GM23338 (cell line): ENCODE measurements around the gene CDH4. TPM values are rescaled to one million over a fixed set of nuclear protein-coding genes. Genes with fewer than 3 reads are reported as not detected.

ENCODE experiments used
- ATAC-seq: fragments of 200-7000 bp; cut with Tn5 transposase; 3 replicates; pipeline ENCODE4 v1.9.1; 2020
- DNase-seq: peaks from one replicate; pipeline ENCODE4 v3.0.0-alpha.2; 2015; ENCODE audit warnings: low spot score
- H2AFZ ChIP-seq: fragments of 200-600 bp; sonication (generic); 2 replicates; pipeline ENCODE4 v1.8.0; 2016; ENCODE audit warnings: antibody characterized with exemption, mild to moderate bottlenecking, moderate library complexity
- H3F3A ChIP-seq: fragments of 200-600 bp; sonication (generic); replicated peaks from 2 replicates; pipeline ENCODE4 v1.8.0; 2017; ENCODE audit warnings: antibody characterized with exemption, mixed run types, low read depth
- H3K27ac ChIP-seq: fragments of 200-600 bp; sonication (generic); 2 replicates; pipeline ENCODE4 v1.6.1; 2016; ENCODE audit warnings: low read depth
- H3K27me3 ChIP-seq: fragments of 200-600 bp; sonication (generic); 2 replicates; pipeline ENCODE4 v1.8.0; 2016; ENCODE audit warnings: mild to moderate bottlenecking, mixed run types, moderate library complexity; ENCODE audit not compliant: insufficient read depth
- H3K36me3 ChIP-seq: fragments of 200-600 bp; sonication (generic); 2 replicates; pipeline ENCODE4 v1.8.0; 2016; ENCODE audit warnings: mild to moderate bottlenecking; ENCODE audit not compliant: insufficient read depth
- H3K4me1 ChIP-seq: fragments of 200-600 bp; sonication (generic); 2 replicates; pipeline ENCODE4 v1.8.0; 2016; ENCODE audit warnings: mild to moderate bottlenecking, moderate library complexity; ENCODE audit not compliant: insufficient read depth
- H3K4me2 ChIP-seq: fragments of 200-600 bp; sonication (generic); 2 replicates; pipeline ENCODE4 v1.7.1; 2017; ENCODE audit warnings: mixed run types
- H3K4me3 ChIP-seq: fragments of 200-600 bp; sonication (generic); 2 replicates; pipeline ENCODE4 v1.6.1; 2016; ENCODE audit warnings: mixed run types
- H3K79me2 ChIP-seq: fragments of 200-600 bp; sonication (generic); replicated peaks from 2 replicates; pipeline ENCODE4 v1.8.0; 2017; ENCODE audit warnings: mild to moderate bottlenecking; ENCODE audit not compliant: insufficient read depth
- H3K9me2 ChIP-seq: fragments of 200-600 bp; sonication (generic); 2 replicates; pipeline ENCODE4 v1.8.0; 2017; ENCODE audit not compliant: insufficient read depth
- H4K20me1 ChIP-seq: fragments of 200-600 bp; sonication (generic); replicated peaks from 2 replicates; pipeline ENCODE4 v1.8.0; 2017; ENCODE audit warnings: mild to moderate bottlenecking; ENCODE audit not compliant: insufficient read depth
- H3K27ac Mint-ChIP-seq: 2 replicates; pipeline ENCODE4 v1.8.0; 2020; ENCODE audit warnings: inconsistent platforms, mild to moderate bottlenecking, moderate library complexity, mixed read lengths
- H3K27me3 Mint-ChIP-seq: 3 replicates; pipeline ENCODE4 v1.8.0; 2022; ENCODE audit warnings: low read depth, mild to moderate bottlenecking, moderate library complexity, mixed read lengths, inconsistent platforms; ENCODE audit not compliant: insufficient read depth, poor library complexity
- H3K36me3 Mint-ChIP-seq: 3 replicates; pipeline ENCODE4 v1.8.0; 2021; ENCODE audit warnings: low read depth, mild to moderate bottlenecking, inconsistent platforms, moderate library complexity, mixed read lengths
- H3K4me1 Mint-ChIP-seq: 3 replicates; pipeline ENCODE4 v1.8.0; 2020; ENCODE audit warnings: mild to moderate bottlenecking, inconsistent platforms, mixed read lengths
- H3K4me3 Mint-ChIP-seq: 3 replicates; pipeline ENCODE4 v1.8.0; 2021; ENCODE audit warnings: moderate library complexity, mild to moderate bottlenecking, inconsistent platforms, mixed read lengths
- H3K9me3 Mint-ChIP-seq: 3 replicates; pipeline ENCODE4 v1.8.0; 2020; ENCODE audit warnings: moderate library complexity, mild to moderate bottlenecking, inconsistent platforms, mixed read lengths
- POLR2AphosphoS5 ChIP-seq: IDR thresholded peaks from 2 replicates; pipeline ENCODE4 v1.6.1; 2016; ENCODE audit warnings: antibody characterized with exemption, low read depth
- polyA plus RNA-seq: library from polyadenylated mRNA; unstranded; fragments of >200 nt; fragmentation: Nextera tagmentation; extraction: Ambion mirVana; gene quantifications from 2 replicates; pipeline ENCODE4 v1.2.1, GENCODE V29; 2016
- total RNA-seq: library from RNA; depleted of rRNA; stranded (reverse); fragments of >200 nt; shearing (Covaris generic); gene quantifications from 2 replicates; pipeline ENCODE4 v1.2.3, GENCODE V29; 2014
- TF ChIP-seq, protein P1 (sequence below): fragments of 250-450 bp; sonication (Bioruptor Pico); IDR thresholded peaks from 2 replicates; pipeline ENCODE4 v1.5.0; 2020; ENCODE audit warnings: mild to moderate bottlenecking, moderate library complexity
- TF ChIP-seq, protein P2 (sequence below), 2 experiments: fragments of 200-600 bp in 1 of 2; sonication (generic) in 1 of 2; conservative IDR thresholded peaks; 2 replicates each; pipeline versions ENCODE4 v1.5.1 to v1.6.1; 2016 to 2017; ENCODE audit warnings: antibody characterized with exemption in 2 of 2, low read depth in 2 of 2, mild to moderate bottlenecking in 2 of 2, moderate library complexity in 1 of 2
- TF ChIP-seq, protein P3 (sequence below): IDR thresholded peaks from one replicate; pipeline ENCODE4 v1.6.1; 2018; ENCODE audit warnings: antibody characterized with exemption; ENCODE audit not compliant: unreplicated experiment

The CDH4 gene
- total and polyA plus RNA-seq, 2 experiments from 2014 or later, result 1.2 to 4.2 TPM

DNA sequence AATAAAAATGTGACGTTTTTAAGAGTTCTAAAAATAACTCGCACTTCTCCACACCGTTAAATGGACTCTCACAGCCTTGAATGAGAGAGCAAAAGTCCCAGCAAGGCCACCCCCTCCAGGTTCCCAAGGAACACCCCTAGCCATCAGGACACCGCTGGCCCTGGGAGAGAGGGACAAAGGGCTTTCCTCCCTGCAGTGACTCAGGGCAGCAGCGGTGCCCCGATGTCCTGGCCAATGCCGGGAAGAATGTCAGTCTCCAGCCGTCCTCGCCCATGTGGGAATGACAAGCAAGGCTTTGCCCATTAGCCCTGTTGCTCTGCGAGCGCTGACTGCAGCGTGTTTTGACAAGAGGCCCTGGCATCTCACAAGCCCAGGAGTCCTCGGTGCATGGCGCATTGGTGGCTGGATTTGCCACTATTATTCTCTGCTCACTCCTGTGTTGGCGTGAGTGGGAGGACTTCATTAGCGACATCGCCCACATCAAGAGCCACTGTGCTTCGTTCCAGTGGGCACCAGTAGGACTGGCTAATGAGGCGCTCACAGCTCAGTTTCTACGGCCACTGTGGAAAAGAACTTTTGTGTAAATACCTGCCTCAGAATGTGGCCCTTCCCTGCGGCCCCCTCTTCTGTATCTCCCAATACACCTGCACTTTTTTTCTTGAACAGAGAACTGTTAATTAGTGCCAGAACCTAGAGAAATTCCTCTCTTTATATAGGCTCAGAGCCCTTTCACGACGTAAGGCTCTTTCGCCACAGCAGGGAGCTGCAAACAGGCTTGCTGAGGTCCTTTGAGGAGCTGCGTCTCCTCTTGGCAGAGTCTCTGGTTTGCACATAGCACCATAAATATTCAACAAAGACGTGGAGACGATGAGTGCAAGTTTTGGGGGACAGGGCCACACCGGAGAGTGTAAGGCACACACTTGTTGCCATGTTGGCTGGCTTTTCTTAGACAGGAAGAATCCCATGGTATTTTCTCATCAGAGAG is 477.0 kb downstream of the CDH4 start (continued):
- TF ChIP-seq, protein P1, sequence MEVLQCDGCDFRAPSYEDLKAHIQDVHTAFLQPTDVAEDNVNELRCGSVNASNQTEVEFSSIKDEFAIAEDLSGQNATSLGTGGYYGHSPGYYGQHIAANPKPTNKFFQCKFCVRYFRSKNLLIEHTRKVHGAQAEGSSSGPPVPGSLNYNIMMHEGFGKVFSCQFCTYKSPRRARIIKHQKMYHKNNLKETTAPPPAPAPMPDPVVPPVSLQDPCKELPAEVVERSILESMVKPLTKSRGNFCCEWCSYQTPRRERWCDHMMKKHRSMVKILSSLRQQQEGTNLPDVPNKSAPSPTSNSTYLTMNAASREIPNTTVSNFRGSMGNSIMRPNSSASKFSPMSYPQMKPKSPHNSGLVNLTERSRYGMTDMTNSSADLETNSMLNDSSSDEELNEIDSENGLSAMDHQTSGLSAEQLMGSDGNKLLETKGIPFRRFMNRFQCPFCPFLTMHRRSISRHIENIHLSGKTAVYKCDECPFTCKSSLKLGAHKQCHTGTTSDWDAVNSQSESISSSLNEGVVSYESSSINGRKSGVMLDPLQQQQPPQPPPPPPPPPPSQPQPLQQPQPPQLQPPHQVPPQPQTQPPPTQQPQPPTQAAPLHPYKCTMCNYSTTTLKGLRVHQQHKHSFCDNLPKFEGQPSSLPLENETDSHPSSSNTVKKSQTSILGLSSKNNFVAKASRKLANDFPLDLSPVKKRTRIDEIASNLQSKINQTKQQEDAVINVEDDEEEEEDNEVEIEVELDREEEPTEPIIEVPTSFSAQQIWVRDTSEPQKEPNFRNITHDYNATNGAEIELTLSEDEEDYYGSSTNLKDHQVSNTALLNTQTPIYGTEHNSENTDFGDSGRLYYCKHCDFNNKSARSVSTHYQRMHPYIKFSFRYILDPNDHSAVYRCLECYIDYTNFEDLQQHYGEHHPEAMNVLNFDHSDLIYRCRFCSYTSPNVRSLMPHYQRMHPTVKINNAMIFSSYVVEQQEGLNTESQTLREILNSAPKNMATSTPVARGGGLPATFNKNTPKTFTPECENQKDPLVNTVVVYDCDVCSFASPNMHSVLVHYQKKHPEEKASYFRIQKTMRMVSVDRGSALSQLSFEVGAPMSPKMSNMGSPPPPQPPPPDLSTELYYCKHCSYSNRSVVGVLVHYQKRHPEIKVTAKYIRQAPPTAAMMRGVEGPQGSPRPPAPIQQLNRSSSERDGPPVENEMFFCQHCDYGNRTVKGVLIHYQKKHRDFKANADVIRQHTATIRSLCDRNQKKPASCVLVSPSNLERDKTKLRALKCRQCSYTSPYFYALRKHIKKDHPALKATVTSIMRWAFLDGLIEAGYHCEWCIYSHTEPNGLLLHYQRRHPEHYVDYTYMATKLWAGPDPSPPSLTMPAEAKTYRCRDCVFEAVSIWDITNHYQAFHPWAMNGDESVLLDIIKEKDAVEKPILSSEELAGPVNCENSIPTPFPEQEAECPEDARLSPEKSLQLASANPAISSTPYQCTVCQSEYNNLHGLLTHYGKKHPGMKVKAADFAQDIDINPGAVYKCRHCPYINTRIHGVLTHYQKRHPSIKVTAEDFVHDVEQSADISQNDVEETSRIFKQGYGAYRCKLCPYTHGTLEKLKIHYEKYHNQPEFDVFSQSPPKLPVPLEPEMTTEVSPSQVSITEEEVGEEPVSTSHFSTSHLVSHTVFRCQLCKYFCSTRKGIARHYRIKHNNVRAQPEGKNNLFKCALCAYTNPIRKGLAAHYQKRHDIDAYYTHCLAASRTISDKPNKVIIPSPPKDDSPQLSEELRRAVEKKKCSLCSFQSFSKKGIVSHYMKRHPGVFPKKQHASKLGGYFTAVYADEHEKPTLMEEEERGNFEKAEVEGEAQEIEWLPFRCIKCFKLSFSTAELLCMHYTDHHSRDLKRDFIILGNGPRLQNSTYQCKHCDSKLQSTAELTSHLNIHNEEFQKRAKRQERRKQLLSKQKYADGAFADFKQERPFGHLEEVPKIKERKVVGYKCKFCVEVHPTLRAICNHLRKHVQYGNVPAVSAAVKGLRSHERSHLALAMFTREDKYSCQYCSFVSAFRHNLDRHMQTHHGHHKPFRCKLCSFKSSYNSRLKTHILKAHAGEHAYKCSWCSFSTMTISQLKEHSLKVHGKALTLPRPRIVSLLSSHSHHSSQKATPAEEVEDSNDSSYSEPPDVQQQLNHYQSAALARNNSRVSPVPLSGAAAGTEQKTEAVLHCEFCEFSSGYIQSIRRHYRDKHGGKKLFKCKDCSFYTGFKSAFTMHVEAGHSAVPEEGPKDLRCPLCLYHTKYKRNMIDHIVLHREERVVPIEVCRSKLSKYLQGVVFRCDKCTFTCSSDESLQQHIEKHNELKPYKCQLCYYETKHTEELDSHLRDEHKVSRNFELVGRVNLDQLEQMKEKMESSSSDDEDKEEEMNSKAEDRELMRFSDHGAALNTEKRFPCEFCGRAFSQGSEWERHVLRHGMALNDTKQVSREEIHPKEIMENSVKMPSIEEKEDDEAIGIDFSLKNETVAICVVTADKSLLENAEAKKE (CRISPR knock-in tag), result no peak
- TF ChIP-seq, protein P2, sequence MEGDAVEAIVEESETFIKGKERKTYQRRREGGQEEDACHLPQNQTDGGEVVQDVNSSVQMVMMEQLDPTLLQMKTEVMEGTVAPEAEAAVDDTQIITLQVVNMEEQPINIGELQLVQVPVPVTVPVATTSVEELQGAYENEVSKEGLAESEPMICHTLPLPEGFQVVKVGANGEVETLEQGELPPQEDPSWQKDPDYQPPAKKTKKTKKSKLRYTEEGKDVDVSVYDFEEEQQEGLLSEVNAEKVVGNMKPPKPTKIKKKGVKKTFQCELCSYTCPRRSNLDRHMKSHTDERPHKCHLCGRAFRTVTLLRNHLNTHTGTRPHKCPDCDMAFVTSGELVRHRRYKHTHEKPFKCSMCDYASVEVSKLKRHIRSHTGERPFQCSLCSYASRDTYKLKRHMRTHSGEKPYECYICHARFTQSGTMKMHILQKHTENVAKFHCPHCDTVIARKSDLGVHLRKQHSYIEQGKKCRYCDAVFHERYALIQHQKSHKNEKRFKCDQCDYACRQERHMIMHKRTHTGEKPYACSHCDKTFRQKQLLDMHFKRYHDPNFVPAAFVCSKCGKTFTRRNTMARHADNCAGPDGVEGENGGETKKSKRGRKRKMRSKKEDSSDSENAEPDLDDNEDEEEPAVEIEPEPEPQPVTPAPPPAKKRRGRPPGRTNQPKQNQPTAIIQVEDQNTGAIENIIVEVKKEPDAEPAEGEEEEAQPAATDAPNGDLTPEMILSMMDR (conservative IDR thresholded peaks at IDR 0.05; ENCODE audit: low read depth in 2 of 2), result no peak

DNA sequence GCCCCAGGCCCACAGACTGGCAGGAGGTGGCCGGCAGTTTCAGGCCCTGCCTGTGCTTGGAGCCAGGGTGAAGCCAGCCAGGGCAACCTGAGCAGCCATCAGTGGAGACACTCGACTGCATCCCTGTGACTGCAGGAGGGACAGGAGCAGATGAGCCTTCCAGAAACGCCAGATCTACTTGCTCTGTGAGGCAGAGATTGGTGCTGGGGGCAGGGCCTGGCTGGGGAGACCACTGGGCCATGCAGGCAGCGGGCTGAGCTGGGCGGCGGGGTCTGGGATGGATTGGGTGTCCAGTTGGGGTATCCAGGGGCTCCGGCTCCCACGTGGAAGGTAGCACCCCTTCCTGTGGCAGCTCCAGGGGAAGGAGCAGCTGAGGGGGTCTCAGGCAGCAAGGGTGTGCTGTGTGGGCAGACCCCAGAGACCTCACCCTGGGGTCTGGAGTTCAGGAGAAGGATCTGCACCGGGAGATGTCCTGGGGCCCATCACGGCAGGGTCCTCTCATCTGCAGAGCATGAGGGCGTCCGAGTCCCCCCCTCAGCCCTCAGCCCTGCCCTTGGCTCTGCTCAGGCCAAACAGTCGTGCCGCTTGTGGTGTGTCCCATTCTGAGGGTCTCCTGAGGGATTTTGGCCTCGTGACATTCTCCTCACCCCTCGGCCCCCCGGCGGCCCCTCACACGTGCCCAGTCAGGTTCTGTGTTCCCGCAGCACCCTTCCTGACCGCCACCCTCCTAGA is 478.7 kb downstream of the CDH4 start:
- no peaks in the 10 kb centered on the region for H3K4me1 ChIP-seq
- no peak overlapping the region for H3K27ac ChIP-seq
- H3K79me2 ChIP-seq, result no peaks in the 10 kb centered on the region
- H3K27me3 Mint-ChIP-seq, result peaks cover 12% of the 10 kb centered on the region
- TF ChIP-seq, protein P2 (conservative IDR thresholded peaks at IDR 0.05; ENCODE audit: low read depth in 2 of 2), result no peak
- no peak for TF ChIP-seq POLR2AphosphoS5
- TF ChIP-seq, protein P3, sequence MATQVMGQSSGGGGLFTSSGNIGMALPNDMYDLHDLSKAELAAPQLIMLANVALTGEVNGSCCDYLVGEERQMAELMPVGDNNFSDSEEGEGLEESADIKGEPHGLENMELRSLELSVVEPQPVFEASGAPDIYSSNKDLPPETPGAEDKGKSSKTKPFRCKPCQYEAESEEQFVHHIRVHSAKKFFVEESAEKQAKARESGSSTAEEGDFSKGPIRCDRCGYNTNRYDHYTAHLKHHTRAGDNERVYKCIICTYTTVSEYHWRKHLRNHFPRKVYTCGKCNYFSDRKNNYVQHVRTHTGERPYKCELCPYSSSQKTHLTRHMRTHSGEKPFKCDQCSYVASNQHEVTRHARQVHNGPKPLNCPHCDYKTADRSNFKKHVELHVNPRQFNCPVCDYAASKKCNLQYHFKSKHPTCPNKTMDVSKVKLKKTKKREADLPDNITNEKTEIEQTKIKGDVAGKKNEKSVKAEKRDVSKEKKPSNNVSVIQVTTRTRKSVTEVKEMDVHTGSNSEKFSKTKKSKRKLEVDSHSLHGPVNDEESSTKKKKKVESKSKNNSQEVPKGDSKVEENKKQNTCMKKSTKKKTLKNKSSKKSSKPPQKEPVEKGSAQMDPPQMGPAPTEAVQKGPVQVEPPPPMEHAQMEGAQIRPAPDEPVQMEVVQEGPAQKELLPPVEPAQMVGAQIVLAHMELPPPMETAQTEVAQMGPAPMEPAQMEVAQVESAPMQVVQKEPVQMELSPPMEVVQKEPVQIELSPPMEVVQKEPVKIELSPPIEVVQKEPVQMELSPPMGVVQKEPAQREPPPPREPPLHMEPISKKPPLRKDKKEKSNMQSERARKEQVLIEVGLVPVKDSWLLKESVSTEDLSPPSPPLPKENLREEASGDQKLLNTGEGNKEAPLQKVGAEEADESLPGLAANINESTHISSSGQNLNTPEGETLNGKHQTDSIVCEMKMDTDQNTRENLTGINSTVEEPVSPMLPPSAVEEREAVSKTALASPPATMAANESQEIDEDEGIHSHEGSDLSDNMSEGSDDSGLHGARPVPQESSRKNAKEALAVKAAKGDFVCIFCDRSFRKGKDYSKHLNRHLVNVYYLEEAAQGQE, result no peak
- no peaks in the 10 kb centered on the region for H3K36me3 Mint-ChIP-seq
- H3K9me2 ChIP-seq, result no peaks in the 10 kb centered on the region
- H3K27ac Mint-ChIP-seq, result no peak overlapping the region
- no peak overlapping the region for H3K4me2 ChIP-seq
- H3K9me3 Mint-ChIP-seq, result no peaks in the 10 kb centered on the region
- peaks cover 6% of the 10 kb centered on the region for H3K4me1 Mint-ChIP-seq
- H3K4me3 Mint-ChIP-seq, result no peak overlapping the region
- H2AFZ ChIP-seq, result no peak overlapping the region
- H3F3A ChIP-seq, result no peaks in the 10 kb centered on the region
- no peaks in the 10 kb centered on the region for H4K20me1 ChIP-seq
- H3K36me3 ChIP-seq, result no peaks in the 10 kb centered on the region
- no peak for DNase-seq
- H3K4me3 ChIP-seq, result no peak overlapping the region
- no peak for ATAC-seq
- H3K27me3 ChIP-seq, result no peaks in the 10 kb centered on the region
